Thoracic aorta (tissue), 2 donors: Measurements from ENCODE around the gene CCDC174. TPM values are rescaled to one million over a fixed set of nuclear protein-coding genes. Genes with fewer than 3 reads are reported as not detected.

Experiments used
- ATAC-seq: fragments of 150-250 bp; one replicate; pipeline ENCODE4 v1.8.0; 2017; ENCODE audit warnings: low read depth; ENCODE audit not compliant: insufficient number of reproducible peaks, low FRiP score
- DNase-seq: peaks from one replicate; pipeline ENCODE4 v3.0.0-alpha.2; 2020; ENCODE audit warnings: low spot score
- H3K27ac ChIP-seq, 2 donors: fragments of 200-600 bp; sonication (generic); 1 replicate in 1 of 2; 2 replicates in 1 of 2; pipeline ENCODE4 v1.5.1; 2016; ENCODE audit warnings: mild to moderate bottlenecking in 2 of 2, moderate library complexity in 2 of 2
- H3K27me3 ChIP-seq: fragments of 200-600 bp; sonication (generic); replicated peaks from 2 replicates; pipeline ENCODE4 v1.6.0; 2016; ENCODE audit warnings: mild to moderate bottlenecking; ENCODE audit not compliant: insufficient read depth
- H3K36me3 ChIP-seq: fragments of 200-600 bp; sonication (generic); one replicate; pipeline ENCODE4 v1.5.1; 2016
- H3K4me1 ChIP-seq, 2 donors: fragments of 200-600 bp; sonication (generic); 1 replicate in 1 of 2; 2 replicates in 1 of 2; pipeline versions ENCODE4 v1.5.1 to v1.6.0; 2016; ENCODE audit warnings: low read depth in 2 of 2, mild to moderate bottlenecking in 1 of 2; ENCODE audit not compliant: control insufficient read depth in 1 of 2
- H3K4me3 ChIP-seq: fragments of 200-600 bp; sonication (generic); 2 replicates; pipeline ENCODE4 v1.5.1; 2016; ENCODE audit warnings: mild to moderate bottlenecking
- H3K9me3 ChIP-seq: fragments of 200-600 bp; sonication (generic); 2 replicates; pipeline ENCODE4 v1.5.1; 2016
- CTCF ChIP-seq: fragments of 200-600 bp; sonication (generic); IDR thresholded peaks from one replicate; pipeline ENCODE4 v1.5.1; 2019; ENCODE audit warnings: antibody characterized with exemption
- total RNA-seq, 2 donors: library from RNA; depleted of rRNA; stranded (reverse); fragments of >200 nt; gene quantifications; one replicate each; pipeline versions ENCODE4 v1.1.0 to v1.2.3, GENCODE V29; 2016

Gene CCDC174
- total RNA-seq, 2 donors from 2014 or later = 9.6 to 34.6 TPM

- no peak overlapping the region for H3K4me3 ChIP-seq
- no peaks in the 10 kb centered on the region for H3K4me1 ChIP-seq
- no peaks in the 10 kb centered on the region for H3K27me3 ChIP-seq
- no peaks in the 10 kb centered on the region for H3K9me3 ChIP-seq
- DNase-seq (no peak), ATAC-seq (no peak)
- H3K36me3 ChIP-seq = no peaks in the 10 kb centered on the region
- no peak overlapping the region for H3K27ac ChIP-seq
- no peak for TF ChIP-seq CTCF
Observed at GRCh38 chr3:14625443-14625842, 26.1 kb upstream of the CCDC174 start.

- no peak for DNase-seq
- H3K27ac ChIP-seq = no peak overlapping the region
- TF ChIP-seq CTCF = no peak
- H3K4me1 ChIP-seq = no peaks in the 10 kb centered on the region
- no peak for ATAC-seq
- no peaks in the 10 kb centered on the region for H3K9me3 ChIP-seq
- H3K4me3 ChIP-seq = no peak overlapping the region
- no peaks in the 10 kb centered on the region for H3K27me3 ChIP-seq
- H3K36me3 ChIP-seq = no peaks in the 10 kb centered on the region
Observed at GRCh38 chr3:14627815-14628214, 23.7 kb upstream of the CCDC174 start.

DNA sequence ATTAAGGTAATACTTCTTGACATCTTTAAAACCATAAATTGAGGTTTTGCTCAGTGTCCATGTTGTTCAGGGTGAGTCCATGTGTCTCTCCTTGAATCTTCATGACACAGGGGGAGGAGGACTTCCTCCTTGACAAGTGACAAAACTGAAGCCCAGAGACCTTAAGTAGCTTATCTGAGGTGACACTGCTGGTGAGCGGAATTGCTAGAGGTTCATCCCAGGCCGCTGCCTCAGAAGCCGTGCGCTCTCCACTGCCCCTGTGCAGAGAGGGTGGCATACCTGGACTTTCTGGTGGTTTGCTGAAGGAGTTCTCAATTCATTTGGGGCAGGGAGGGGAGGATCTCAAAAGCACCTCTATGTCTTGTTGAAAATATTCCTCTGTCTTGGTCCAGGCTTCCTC, 23.2 kb upstream of the CCDC174 start:
- H3K4me1 ChIP-seq = no peaks in the 10 kb centered on the region
- no peaks in the 10 kb centered on the region for H3K27me3 ChIP-seq
- H3K9me3 ChIP-seq = no peaks in the 10 kb centered on the region
- H3K4me3 ChIP-seq = no peak overlapping the region
- ATAC-seq = no peak
- H3K27ac ChIP-seq = no peak overlapping the region
- DNase-seq = no peak
- H3K36me3 ChIP-seq = no peaks in the 10 kb centered on the region
- no peak for TF ChIP-seq CTCF

GRCh38 chr3:14630404-14631100, 21.0 kb upstream of the CCDC174 start:
- DNase-seq (no peak), ATAC-seq (no peak)
- H3K27ac ChIP-seq = no peak overlapping the region
- no peak overlapping the region for H3K4me3 ChIP-seq
- H3K27me3 ChIP-seq = no peaks in the 10 kb centered on the region
- no peak for TF ChIP-seq CTCF
- H3K36me3 ChIP-seq = no peaks in the 10 kb centered on the region
- H3K9me3 ChIP-seq = no peaks in the 10 kb centered on the region
- no peaks in the 10 kb centered on the region for H3K4me1 ChIP-seq

GRCh38 chr3:14631101-14631497, 20.5 kb upstream of the CCDC174 start:
- Histone ChIP-seq H3K4me3 (no peak overlapping the region), H3K4me1 (no peaks in the 10 kb centered on the region), H3K27ac (no peak overlapping the region), H3K36me3 (no peaks in the 10 kb centered on the region), H3K27me3 (no peaks in the 10 kb centered on the region), H3K9me3 (no peaks in the 10 kb centered on the region)
- ATAC-seq (no peak), DNase-seq (no peak)
- no peak for TF ChIP-seq CTCF
